DMS114 treated with DMSO at 0.1 percent for 48 hours (cell line): ENCODE measurements around the gene TCF7L2.

Experiments used
- DNase-seq: peaks from one replicate; lab custom pipeline; 2025; ENCODE audit not compliant: unreplicated experiment; lab: John Stamatoyannopoulos, UW

TCF7L2 gene

GRCh38 chr10:112949875-112950507 is at the start of gene TCF7L2:
TCF7L2 (plus strand) TSS chr10:112950247; CDS start chr10:112950757, 510 bp downstream.
- DNase-seq = peak; percentile 100

GRCh38 chr10:112902730-112903129 is 47.3 kb upstream of the TCF7L2 start:
- no peak for DNase-seq

GRCh38 chr10:112904000-112904399 is 46.0 kb upstream of the TCF7L2 start:
- DNase-seq = no peak

GRCh38 chr10:112906945-112907344 is 43.1 kb upstream of the TCF7L2 start:
- no peak for DNase-seq

- DNase-seq = no peak
Observed at GRCh38 chr10:112907893-112908292, 42.2 kb upstream of the TCF7L2 start.

- no peak for DNase-seq
Observed at GRCh38 chr10:112911206-112911605, 38.8 kb upstream of the TCF7L2 start.

- DNase-seq = no peak
Observed at GRCh38 chr10:112912410-112912928, 37.6 kb upstream of the TCF7L2 start.

GRCh38 chr10:112913255-112913654 is 36.8 kb upstream of the TCF7L2 start:
- DNase-seq = no peak

- DNase-seq = no peak
Observed at GRCh38 chr10:112913661-112914287, 36.3 kb upstream of the TCF7L2 start.

GRCh38 chr10:112914288-112914952 is 35.6 kb upstream of the TCF7L2 start:
- DNase-seq = no peak

- no peak for DNase-seq
Observed at GRCh38 chr10:112915590-112916572, 34.2 kb upstream of the TCF7L2 start.

- DNase-seq = no peak
Observed at GRCh38 chr10:112917681-112918080, 32.4 kb upstream of the TCF7L2 start.

GRCh38 chr10:112918771-112919170 is 31.3 kb upstream of the TCF7L2 start:
- DNase-seq = no peak

GRCh38 chr10:112919721-112920120 is 30.3 kb upstream of the TCF7L2 start:
- DNase-seq = no peak

GRCh38 chr10:112926906-112927688 is 22.9 kb upstream of the TCF7L2 start:
- no peak for DNase-seq

- no peak for DNase-seq
Observed at GRCh38 chr10:112927980-112928379, 22.1 kb upstream of the TCF7L2 start.

GRCh38 chr10:112932658-112933057 is 17.4 kb upstream of the TCF7L2 start:
- no peak for DNase-seq

- DNase-seq = no peak
Observed at GRCh38 chr10:112934193-112934592, 15.9 kb upstream of the TCF7L2 start.

- DNase-seq = no peak
Observed at GRCh38 chr10:112938808-112939482, 11.1 kb upstream of the TCF7L2 start.

- DNase-seq = no peak
Observed at GRCh38 chr10:112945811-112946210, 4.2 kb upstream of the TCF7L2 start.
